HG03521 (cell line): ENCODE data around the gene MAP6.
"Not testable (repeated sequence)": the region's sequence is repeated elsewhere in the genome, so short reads cannot be mapped to it uniquely, and the experiment has no call there.

Source experiments
- ATAC-seq: cut with Tn5 transposase; IDR thresholded peaks from one replicate; pipeline ENCODE4 v1.9.1; 2021; ENCODE audit warnings: mild to moderate bottlenecking, moderate library complexity; ENCODE audit not compliant: unreplicated experiment

The MAP6 gene

DNA sequence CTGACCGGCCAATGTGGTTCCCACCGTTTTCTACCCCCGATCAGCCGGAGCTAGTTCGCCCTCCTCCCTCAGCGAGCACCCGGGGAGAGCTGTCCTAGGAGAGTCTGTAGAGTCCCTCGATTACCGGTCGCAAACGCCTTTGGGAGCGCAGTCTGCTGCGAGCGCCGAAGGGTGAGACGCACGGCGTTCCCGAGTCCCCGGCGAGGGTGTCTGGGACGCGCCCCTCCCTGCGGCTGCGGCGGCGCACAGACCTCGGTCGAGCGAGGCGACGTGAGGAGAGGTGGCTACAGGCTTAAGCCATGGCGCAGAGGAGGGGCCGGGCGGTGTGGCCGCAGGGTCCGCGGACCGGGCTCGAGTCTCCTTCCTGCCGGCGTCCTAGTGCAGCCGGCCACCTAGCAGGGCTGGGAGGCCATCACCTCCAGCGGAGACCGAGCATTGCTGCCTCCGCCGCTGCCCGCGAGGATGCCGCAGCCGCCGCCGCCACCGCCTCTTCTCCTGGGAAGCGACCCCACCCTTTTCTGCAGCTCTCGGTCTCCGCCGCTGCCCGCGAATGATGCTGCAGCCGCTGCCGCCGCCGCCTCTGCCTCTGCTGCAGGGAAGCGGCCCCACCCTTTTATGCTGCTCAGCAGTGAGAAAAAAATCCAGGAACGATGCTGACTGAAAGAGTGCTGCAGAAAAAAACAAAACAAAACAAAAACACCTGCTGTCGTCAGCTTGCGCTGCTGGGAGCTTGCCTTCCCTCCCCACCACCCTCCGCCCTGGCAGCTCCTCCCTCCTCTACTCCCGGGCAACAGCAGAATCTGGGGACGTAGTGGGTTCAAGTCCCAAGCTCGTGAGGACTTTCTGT, at the start of gene MAP6:
MAP6 (minus strand) TSS at position 588 of the 847 bp plus-strand sequence. CDS start 669 bp downstream, outside the sequence.
- no peak for ATAC-seq

DNA sequence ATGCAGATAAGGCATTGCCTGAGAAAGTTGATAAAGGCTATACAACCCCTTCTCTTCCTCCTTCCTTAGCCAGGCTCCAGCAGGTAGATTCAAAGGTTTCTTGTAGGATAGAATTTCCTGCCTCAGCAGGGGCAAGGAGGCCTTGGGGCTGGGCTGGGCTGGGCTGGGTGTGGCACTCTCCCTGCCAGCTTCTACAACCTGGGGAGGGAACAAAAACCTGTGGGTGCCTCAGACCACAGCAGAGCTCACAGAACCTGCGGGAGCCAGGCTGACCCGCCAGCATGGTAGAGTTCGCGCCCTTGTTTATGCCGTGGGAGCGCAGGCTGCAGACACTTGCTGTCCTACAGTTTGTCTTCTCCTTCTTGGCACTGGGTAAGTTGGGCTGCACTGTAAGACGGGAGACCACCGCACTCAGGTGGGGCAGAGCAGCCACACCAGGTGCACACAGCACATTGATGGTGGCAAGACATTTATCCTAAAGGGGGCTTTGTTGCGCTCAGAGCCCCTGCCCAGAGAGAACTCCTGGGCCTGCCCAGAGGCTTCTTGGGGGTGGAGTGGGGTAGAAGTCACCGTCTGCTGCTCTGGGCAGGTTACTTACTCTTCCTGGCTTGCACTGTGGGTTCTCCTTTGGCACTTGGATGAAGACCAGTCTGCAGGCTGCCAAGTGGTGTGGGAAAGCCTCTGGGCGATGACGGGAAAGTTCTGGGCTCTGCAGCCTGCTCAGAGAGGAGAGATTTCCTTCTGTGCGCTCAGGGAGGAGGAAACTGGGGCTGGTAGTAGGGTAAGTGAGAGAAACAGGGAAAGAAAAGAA, 49.0 kb upstream of the MAP6 start, which contains the start of gene MOGAT2:
MOGAT2 (plus strand) TSS at position 231 of the 811 bp plus-strand sequence; CDS start at position 282, 51 bp downstream.
- no peak for ATAC-seq

DNA sequence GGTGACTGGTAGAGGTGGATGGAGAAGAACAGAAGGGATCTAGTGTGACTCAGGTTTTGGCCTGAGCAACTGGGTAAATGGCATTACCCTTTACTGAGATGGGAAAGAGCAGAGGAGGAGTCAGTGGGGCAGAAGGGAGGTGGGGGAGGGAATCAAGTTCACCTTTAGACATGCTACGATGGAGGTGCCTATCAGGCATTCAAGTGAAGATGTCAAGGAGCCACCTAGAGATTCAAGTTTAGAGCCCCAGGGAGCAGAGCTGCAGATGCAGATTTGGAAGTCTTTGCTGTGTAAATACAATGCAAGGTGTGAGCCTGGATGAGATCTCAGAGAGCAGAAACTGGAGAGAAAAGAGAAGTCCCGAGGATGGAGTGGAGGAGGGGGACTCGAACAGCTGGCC, 47.8 kb upstream of the MAP6 start:
- no peak for ATAC-seq

GRCh38 chr11:75715688-75716087, 46.9 kb upstream of the MAP6 start:
- ATAC-seq, result no peak

DNA sequence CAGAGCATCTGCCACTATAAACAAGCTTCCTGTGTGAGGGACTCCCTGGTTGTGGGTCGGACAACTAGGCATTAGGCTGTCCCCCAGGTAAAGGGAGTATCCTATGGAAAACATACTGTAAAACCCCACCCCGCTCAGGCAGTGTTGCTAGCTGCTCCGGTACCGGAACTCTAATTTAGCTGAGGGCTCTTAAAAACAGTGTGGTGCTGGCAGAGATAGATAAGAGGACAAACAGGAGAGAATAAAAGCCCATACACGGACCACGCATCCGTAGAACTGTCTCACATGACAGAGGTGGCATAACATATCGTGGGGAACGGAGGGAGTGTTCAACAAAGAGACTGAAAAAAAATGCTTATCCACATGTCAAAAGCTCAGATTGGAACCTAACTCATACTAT, 45.4 kb upstream of the MAP6 start:
- no peak for ATAC-seq

- no peak for ATAC-seq
Measured at GRCh38 chr11:75706260-75706729, 37.5 kb upstream of the MAP6 start.

DNA sequence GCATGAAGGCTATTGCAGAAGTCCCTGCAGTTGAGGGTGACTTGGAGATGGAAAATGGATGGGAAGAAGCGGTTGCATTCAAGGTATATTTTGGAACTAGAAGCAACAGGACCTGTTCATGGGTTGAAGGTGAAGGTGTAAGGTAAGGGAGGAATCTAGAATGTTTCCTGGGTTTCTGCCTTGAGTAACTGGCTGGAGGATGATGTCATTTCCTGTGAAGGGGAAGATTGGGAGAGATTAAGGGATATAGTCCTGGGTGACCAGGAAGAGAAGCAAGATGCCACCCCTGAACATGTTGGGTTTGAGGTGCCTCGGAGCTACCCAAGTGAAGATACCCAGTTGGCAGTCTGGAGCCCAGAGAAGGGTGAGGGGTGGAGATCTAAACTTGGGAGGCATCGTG, 36.7 kb upstream of the MAP6 start:
- ATAC-seq, result no peak

GRCh38 chr11:75703695-75704237, 34.9 kb upstream of the MAP6 start:
- no peak for ATAC-seq

DNA sequence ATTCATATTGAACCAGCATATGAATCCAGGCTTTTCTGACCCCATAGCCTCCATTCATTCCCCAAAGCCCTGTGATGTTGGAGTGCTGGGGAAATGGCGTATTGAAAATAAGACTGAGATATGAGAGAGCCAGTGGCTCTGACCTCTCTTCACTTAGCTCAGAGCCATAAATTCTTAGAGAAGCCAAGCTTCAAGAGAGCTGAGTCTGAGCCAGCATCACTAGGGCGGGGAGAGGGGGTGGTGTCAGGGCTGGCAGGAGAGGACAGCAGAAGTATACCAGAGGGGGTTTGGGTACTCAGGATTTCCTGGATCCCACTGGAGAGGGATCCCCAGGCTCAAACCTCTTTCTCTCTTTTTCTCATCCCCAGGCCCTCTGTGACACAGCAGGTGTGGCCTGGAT, 32.1 kb upstream of the MAP6 start:
- ATAC-seq, result no peak

DNA sequence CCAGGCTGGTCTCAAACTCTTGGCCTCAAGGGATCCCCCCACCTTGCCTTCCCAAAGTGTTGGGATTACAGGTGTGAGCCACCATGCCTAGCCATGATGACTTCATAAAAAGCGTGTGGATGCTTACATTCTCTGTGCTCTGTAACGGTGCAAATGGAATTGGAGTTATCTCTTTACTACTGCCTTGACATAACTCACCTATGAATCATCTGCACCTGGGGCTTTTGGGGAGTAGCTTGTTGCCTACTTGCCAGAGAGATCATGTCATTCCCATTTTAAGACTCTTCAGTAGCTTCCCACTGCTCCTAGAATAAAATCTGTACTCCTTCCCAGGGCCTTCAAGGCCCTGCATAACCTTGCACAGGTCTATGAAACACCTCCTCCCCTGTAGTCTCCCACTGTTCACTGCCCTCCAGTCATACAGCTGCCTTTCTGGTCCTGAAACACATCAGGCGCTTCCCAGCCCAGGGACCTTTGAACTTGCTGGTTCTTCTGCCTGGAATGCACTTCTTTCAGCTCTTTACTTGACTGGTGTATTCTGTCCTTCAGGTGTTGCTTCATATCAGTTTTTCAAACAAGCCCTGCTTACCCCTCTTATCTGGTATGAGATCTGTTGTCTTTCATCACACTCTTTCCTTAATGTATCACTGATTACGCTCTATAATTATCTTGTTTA, 29.2 kb upstream of the MAP6 start:
- no peak for ATAC-seq

DNA sequence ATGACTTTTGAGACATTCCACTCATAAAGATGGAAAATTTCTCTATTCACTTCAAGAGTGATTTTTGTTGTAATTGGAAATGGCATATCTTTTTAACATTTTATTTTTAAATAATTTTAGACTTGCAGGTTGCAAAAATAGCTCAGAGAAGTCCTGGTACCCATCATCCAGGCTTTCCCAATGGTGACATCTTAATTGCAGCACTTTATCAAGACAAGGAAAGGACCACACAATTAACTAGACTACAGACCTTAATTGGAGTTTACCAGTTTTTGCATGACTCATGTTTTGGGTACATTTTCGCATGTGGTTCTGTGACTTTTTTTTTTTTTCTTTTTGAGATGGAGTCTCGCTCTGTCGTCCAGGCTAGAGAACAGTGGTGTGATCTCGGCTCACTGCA, 23.0 kb upstream of the MAP6 start:
- no peak for ATAC-seq

- ATAC-seq, result no peak
Measured at GRCh38 chr11:75689863-75690609, 21.2 kb upstream of the MAP6 start.

DNA sequence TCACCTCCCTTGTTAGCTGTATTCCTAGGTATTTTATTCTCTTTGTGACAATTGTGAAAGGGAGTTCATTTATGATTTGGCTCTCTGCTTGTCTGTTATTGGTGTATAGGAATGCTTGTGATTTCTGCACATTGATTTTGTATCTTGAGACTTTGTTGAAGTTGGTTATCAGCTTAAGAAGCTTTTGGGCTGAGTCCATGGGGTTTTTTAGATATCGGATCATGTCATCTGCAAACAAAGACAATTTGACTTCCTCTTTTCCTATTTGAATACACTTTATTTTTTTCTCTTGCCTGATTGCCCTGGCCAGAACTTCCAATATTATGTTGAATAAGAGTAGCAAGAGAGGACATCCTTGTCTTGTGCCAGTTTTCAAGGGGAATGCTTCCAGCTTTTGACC, 15.0 kb upstream of the MAP6 start:
- ATAC-seq, result not testable (repeated sequence)

DNA sequence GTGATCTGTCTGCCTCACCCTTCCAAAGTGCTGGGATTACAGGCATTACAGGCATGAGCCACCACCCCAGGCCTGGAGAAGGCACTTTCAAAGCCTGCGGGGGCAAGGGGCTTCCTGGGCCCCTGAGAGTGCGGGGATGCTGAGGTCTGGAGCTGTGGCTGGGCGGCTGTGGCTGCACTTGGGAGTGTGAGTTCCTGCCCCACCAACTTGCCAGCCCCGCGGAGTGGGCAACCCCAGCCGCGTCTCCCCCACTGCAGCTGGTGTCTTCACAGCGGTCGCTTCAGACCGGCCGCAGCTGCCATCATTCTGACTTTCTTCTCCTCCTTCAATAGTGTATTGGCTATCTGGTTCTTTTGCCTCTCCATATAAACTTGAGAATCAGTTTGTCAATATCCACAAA, 10.7 kb upstream of the MAP6 start:
- ATAC-seq, result no peak

DNA sequence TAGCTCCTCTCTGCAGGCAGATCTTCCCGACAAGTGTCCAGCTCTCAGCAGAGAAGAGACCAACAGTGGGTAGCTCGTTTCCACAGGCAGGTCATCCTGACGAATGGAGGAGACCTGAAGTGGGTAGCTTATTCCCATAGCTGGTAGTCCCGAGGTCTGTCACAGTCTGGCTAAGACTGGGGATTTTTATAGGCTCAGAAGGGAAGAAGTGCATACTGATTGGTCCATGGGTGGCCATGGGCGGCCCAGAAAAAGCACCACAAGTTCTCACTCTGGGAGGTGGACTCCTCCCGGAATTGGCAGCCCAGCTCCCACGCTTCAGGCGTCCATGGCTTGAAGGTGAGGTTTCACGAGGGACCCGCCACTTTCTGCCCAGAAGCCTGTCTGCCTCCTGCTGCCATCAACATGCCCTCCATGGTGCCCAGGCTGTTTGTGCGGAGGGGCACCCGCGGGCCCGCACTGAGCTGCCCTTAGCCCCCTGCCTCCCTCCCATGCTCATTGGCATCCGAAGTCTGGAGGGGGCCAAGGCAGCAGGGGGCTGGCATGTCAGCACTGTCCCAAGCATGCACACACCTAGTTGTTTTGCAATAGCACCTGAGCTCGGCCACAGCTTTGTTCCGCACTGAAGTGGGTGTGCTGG, 9.9 kb upstream of the MAP6 start:
- no peak for ATAC-seq

- no peak for ATAC-seq
Measured at GRCh38 chr11:75677909-75678308, 9.1 kb upstream of the MAP6 start.

- ATAC-seq, result no peak
Measured at GRCh38 chr11:75677275-75677674, 8.4 kb upstream of the MAP6 start.

DNA sequence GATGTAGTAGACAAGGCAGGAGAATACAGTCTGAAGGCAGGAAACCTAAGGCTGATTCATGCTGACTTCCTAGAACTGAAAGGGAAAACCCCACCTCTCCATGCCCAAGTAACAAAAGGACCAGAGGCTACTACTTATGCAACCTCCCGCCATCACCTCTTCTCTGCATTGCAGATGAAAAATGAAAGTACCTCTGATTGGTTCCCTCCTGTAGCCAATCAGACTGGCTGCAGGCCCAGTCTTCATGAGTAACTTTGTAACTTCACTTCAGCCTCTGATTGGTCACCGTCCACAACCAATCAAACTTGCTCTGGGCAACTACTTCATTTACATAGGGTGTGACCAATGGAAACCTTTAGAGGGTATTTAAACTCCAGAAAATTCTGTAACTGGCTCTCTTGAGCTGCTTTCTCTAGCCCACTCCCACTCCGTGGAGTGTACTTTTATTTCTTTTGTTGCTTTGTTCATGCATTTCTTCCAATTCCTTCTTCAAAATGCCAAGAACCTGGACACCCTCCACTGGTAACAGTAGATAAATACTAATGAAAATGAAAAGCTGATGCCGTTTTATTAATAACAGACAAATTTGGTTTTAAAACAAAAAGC, 5.2 kb upstream of the MAP6 start:
- ATAC-seq, result no peak

DNA sequence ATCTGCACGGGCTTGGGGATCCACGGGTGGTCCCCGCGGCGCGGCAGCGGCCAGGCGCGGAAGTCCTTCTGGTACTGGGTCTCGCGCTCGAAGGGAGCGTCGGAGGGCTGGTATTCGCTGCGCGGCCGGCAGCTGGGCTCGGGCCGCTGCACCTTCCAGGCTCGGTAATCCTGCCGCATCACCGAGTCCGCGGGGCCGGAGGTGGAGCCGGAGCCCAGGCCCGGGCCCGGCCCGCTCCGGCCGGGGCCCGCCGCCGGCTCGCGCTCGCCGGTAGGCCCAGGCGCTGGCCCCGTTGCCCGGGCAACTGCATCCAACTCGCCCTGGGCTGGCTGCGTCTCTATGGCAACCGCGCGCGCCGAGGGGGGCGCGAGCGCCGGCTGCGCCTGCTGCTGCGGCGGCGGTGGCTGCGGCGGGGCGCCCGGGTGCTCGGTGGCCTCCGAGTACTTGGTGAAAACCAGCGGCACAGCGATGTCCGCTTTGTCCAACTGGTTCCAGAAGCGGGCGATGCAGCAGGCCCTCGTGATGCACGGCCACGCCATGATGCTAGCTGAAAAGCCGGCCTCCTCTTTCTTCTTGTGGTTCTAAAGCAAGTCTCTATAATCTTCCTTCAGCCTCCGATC, 897 bp downstream of the MAP6 start:
- peak; percentile 45 for ATAC-seq
